ENCODE results near the gene IFNAR1. TPM values are rescaled to one million over a fixed set of nuclear protein-coding genes. Genes with fewer than 3 reads are reported as not detected.

The IFNAR1 gene
- total RNA-seq, 1 experiment from 2014 or later: 20.5 TPM

- no peaks in the 10 kb centered on the region for H3K9me2 ChIP-seq (ENCODE audit: insufficient read depth)
- no peak overlapping the region for H3K9ac ChIP-seq (ENCODE audit: low read length)
- H3K27me3 ChIP-seq (ENCODE audit: insufficient read depth, low read length): no peaks in the 10 kb centered on the region
- ATAC-seq: no peak
- H2AFZ ChIP-seq (ENCODE audit: low read depth, low read length, poor library complexity, severe bottlenecking): no peak overlapping the region
- intact Hi-C loops (cut with micrococcal nuclease): no loop called here
- ChIA-PET POLR2A (no interaction called here), RAD21 (ENCODE audit: low non-redundant PET in 1 of 2, low total read pairs in 2 of 2, uncharacterized antibody in 2 of 2, unreplicated experiment in 2 of 2) (no interaction called here), CTCF (no interaction called here)
- no peak overlapping the region for H3K4me3 ChIP-seq (replicated peaks in 1 of 2; ENCODE audit: low read depth in 1 of 2, low read length in 2 of 2)
- no peak overlapping the region for H3K27ac ChIP-seq (ENCODE audit: low read depth, low read length)
- H4K20me1 ChIP-seq (ENCODE audit: insufficient read depth): no peaks in the 10 kb centered on the region
- no peak for TF ChIP-seq EZH2phosphoT487 (IDR thresholded peaks at IDR 0.05; ENCODE audit: borderline replicate concordance)
- no peaks in the 10 kb centered on the region for H3K9me3 ChIP-seq (ENCODE audit: control insufficient read depth in 1 of 2, insufficient read depth in 1 of 2, low read depth in 1 of 2, low read length in 2 of 2)
- no peaks in the 10 kb centered on the region for H3K79me2 ChIP-seq (ENCODE audit: insufficient read depth, low read length)
- DNase-seq (ENCODE audit: low read depth, low spot score): no peak
- no TSS peak for BruUV-seq (replicated peaks)
- H3K36me3 ChIP-seq (ENCODE audit: control insufficient read depth in 1 of 2, insufficient read depth in 2 of 2, low read length in 2 of 2): no peaks in the 10 kb centered on the region
- no peak overlapping the region for H3K4me2 ChIP-seq (ENCODE audit: low read length)
- peaks cover 11 to 16% of the 10 kb centered on the region in 2 experiments; a peak in 3 of 4 replicates for H3K4me1 ChIP-seq (ENCODE audit: control insufficient read depth in 1 of 2, insufficient read depth in 2 of 2, low read length in 2 of 2)
Observed at GRCh38 chr21:33396436-33396835, 71.7 kb downstream of the IFNAR1 start.

- Histone ChIP-seq H4K20me1 (ENCODE audit: insufficient read depth) (no peaks in the 10 kb centered on the region), H3K36me3 (ENCODE audit: control insufficient read depth in 1 of 2, insufficient read depth in 2 of 2, low read length in 2 of 2) (no peaks in the 10 kb centered on the region), H3K27ac (ENCODE audit: low read depth, low read length) (no peak overlapping the region), H3K4me3 (replicated peaks in 1 of 2; ENCODE audit: low read depth in 1 of 2, low read length in 2 of 2) (no peak overlapping the region), H3K4me1 (ENCODE audit: control insufficient read depth in 1 of 2, insufficient read depth in 2 of 2, low read length in 2 of 2) (peaks cover 16 to 21% of the 10 kb centered on the region in 2 experiments), H3K9me3 (ENCODE audit: control insufficient read depth in 1 of 2, insufficient read depth in 1 of 2, low read depth in 1 of 2, low read length in 2 of 2) (no peaks in the 10 kb centered on the region), H3K9me2 (ENCODE audit: insufficient read depth) (no peaks in the 10 kb centered on the region), H3K27me3 (ENCODE audit: insufficient read depth, low read length) (no peaks in the 10 kb centered on the region), H3K9ac (ENCODE audit: low read length) (no peak overlapping the region), H2AFZ (ENCODE audit: low read depth, low read length, poor library complexity, severe bottlenecking) (no peak overlapping the region), H3K79me2 (ENCODE audit: insufficient read depth, low read length) (no peaks in the 10 kb centered on the region), H3K4me2 (ENCODE audit: low read length) (no peak overlapping the region)
- DNase-seq (ENCODE audit: low read depth, low spot score): no peak
- no peak for ATAC-seq
- POLR2A ChIA-PET: no interaction called here
- no peak for TF ChIP-seq RAD21 (IDR thresholded peaks at IDR 0.05; ENCODE audit: low read depth)
- TF ChIP-seq SIN3A (IDR thresholded peaks at IDR 0.05; ENCODE audit: low read depth): no peak
- TF ChIP-seq CEBPB (IDR thresholded peaks at IDR 0.05; ENCODE audit: low read depth): no peak
- no peak for TF ChIP-seq EZH2phosphoT487 (IDR thresholded peaks at IDR 0.05; ENCODE audit: borderline replicate concordance)
- no peak for TF ChIP-seq SRF (IDR thresholded peaks at IDR 0.05; ENCODE audit: low read depth)
- no peak for TF ChIP-seq CTCF (IDR thresholded peaks at IDR 0.05 in 2 of 3, conservative IDR thresholded peaks at IDR 0.05 in 1 of 3; ENCODE audit: borderline replicate concordance in 1 of 3, insufficient read depth in 1 of 3, low read depth in 2 of 3, low read length in 2 of 3)
- TF ChIP-seq CBX3 (IDR thresholded peaks at IDR 0.05; ENCODE audit: low read depth): no peak
- no peak for TF ChIP-seq ATF3 (IDR thresholded peaks at IDR 0.05)
- TF ChIP-seq POLR2A (IDR thresholded peaks at IDR 0.05; ENCODE audit: borderline replicate concordance, extremely low read depth, insufficient read depth, insufficient read length): no peak
- TF ChIP-seq ELF1 (IDR thresholded peaks at IDR 0.05; ENCODE audit: borderline replicate concordance, low read depth): no peak
- TF ChIP-seq SP1 (IDR thresholded peaks at IDR 0.05; ENCODE audit: low read depth): no peak
- TF ChIP-seq POLR2AphosphoS5 (IDR thresholded peaks at IDR 0.05; ENCODE audit: low read depth, low read length): no peak
- no peak for TF ChIP-seq ZFX (IDR thresholded peaks at IDR 0.05)
- TF ChIP-seq YY1 (IDR thresholded peaks at IDR 0.05; ENCODE audit: extremely low read depth, insufficient replicate concordance, low read depth, low read length): no peak
- TF ChIP-seq ZBTB33 (IDR thresholded peaks at IDR 0.05; ENCODE audit: extremely low read depth, insufficient replicate concordance, low read length): no peak
- TF ChIP-seq FOSL1 (IDR thresholded peaks at IDR 0.05; ENCODE audit: low read depth): no peak
- TF ChIP-seq MAX (IDR thresholded peaks at IDR 0.05): no peak
- TF ChIP-seq JUND (IDR thresholded peaks at IDR 0.05): no peak
- RAD21 ChIA-PET (ENCODE audit: low non-redundant PET in 1 of 2, low total read pairs in 2 of 2, uncharacterized antibody in 2 of 2, unreplicated experiment in 2 of 2): no interaction called here
- no TSS peak for BruUV-seq (replicated peaks)
- intact Hi-C loops (cut with micrococcal nuclease): no loop called here
- CTCF ChIA-PET: no interaction called here
Observed at GRCh38 chr21:33396951-33397350, 72.2 kb downstream of the IFNAR1 start.
